Prostate gland (tissue), 2 donors: Measurements from ENCODE around the gene SBNO2. TPM values are rescaled to one million over a fixed set of nuclear protein-coding genes. Genes with fewer than 3 reads are reported as not detected.

ENCODE experiments used
- DNase-seq: peaks from one replicate; pipeline ENCODE4 v3.0.0-alpha.2; 2019; ENCODE audit warnings: low spot score
- H3K27ac ChIP-seq, 2 donors: fragments of 200-600 bp; sonication (generic); 2 replicates each; pipeline ENCODE4 v1.5.1; 2017 to 2019
- H3K27me3 ChIP-seq: fragments of 200-600 bp; sonication (generic); replicated peaks from 2 replicates; pipeline ENCODE4 v1.5.1; 2019; ENCODE audit not compliant: insufficient read depth
- H3K36me3 ChIP-seq, 2 donors: fragments of 200-600 bp; sonication (generic); 1 replicate in 1 of 2; 2 replicates in 1 of 2; pipeline versions ENCODE4 v1.5.1 to v1.8.1; 2017 to 2019
- H3K4me1 ChIP-seq: fragments of 200-600 bp; sonication (generic); replicated peaks from 2 replicates; pipeline ENCODE4 v1.5.1; 2019
- H3K4me3 ChIP-seq, 2 donors: fragments of 200-600 bp; sonication (generic); 2 replicates each; pipeline ENCODE4 v1.5.1; 2017 to 2019
- H3K9me3 ChIP-seq: fragments of 200-600 bp; sonication (generic); 2 replicates; pipeline ENCODE4 v1.5.1; 2017
- CTCF ChIP-seq, 4 experiments: fragments of 200-600 bp in 2 of 4; fragments of 450-650 bp in 2 of 4; sonication (generic) in 2 of 4; IDR thresholded peaks; 1 replicate in 3 of 4; 2 replicates in 1 of 4; pipeline ENCODE4 v1.5.1; 2016 to 2019; ENCODE audit warnings: antibody characterized with exemption in 4 of 4, mild to moderate bottlenecking in 2 of 4, moderate library complexity in 2 of 4
- POLR2A ChIP-seq: fragments of 450-650 bp; IDR thresholded peaks from one replicate; pipeline ENCODE4 v1.6.1; 2016; ENCODE audit warnings: antibody characterized with exemption, mild to moderate bottlenecking
- POLR2AphosphoS5 ChIP-seq: sonication (generic); formaldehyde crosslinking; IDR thresholded peaks from one replicate; pipeline ENCODE4 v1.6.1; 2017; ENCODE audit warnings: antibody characterized with exemption
- WGBS: methylation state at CpG from one replicate; pipeline ENCODE4 v1.1.5; 2018; 5-methylcytosine and 5-hydroxymethylcytosine counted together
- intact Hi-C: fragments of 100-400 bp; cut with DNase I; formaldehyde crosslinking; loops from one replicate; pipeline ENCODE4 v1.14.2; 2022
- total RNA-seq, 2 donors: library from RNA; depleted of rRNA; stranded (reverse); fragments of >200 nt; gene quantifications; one replicate each; pipeline ENCODE4 v1.1.0, GENCODE V29; 2016

The SBNO2 gene
- total RNA-seq, 2 donors from 2014 or later, result 32.5 to 79.9 TPM

DNA sequence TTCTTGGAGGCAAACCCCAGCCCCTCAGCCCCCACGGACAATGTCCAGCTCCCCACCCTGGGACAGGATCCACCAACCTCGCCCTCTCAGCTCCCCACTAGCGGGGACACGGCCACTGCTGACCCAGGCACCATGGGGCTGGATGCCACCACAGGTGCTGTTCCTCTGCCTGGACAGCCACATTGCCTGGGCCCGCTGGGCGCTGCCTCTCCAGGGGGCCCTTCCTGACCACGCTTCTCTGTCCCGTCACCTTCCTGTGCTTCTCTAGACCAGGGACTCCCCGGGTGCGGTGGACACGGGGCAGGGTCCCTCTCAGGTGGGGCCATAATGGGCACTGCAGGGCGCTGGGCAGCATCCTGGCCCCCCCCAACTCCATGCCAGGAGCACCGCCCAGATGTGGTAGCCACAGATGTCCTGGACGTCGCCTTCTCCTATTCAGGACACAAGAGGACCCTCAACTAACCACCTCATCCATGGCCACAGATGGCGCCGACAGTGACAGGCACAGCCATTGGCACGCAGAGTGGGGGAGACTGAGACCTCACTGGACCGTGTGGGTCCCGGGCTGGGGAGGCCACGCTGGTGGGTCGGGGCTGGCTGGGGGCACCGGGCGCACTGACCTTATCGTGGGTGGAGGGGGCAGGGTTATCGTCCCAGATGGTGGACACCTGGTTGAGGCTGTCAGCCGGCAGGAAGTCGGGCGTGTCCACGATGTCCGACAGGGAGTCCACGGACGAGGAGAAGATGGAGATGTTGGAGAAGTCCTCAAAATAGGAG is 46.9 kb downstream of the SBNO2 start:
- Histone ChIP-seq H3K36me3 (peaks cover 7 to 12% of the 10 kb centered on the region in 2 donors), H3K4me3 (no peak overlapping the region), H3K27me3 (no peaks in the 10 kb centered on the region), H3K4me1 (peaks cover 18% of the 10 kb centered on the region), H3K27ac (no peak overlapping the region), H3K9me3 (no peaks in the 10 kb centered on the region)
- TF ChIP-seq POLR2AphosphoS5 (no peak), CTCF (IDR thresholded peaks at IDR 0.05) (no peak), POLR2A (no peak)
- 94% methylated on average over 26 of the region's 33 CpGs for WGBS
- DNase-seq, result no peak
- intact Hi-C loops, result no loop called here

DNA sequence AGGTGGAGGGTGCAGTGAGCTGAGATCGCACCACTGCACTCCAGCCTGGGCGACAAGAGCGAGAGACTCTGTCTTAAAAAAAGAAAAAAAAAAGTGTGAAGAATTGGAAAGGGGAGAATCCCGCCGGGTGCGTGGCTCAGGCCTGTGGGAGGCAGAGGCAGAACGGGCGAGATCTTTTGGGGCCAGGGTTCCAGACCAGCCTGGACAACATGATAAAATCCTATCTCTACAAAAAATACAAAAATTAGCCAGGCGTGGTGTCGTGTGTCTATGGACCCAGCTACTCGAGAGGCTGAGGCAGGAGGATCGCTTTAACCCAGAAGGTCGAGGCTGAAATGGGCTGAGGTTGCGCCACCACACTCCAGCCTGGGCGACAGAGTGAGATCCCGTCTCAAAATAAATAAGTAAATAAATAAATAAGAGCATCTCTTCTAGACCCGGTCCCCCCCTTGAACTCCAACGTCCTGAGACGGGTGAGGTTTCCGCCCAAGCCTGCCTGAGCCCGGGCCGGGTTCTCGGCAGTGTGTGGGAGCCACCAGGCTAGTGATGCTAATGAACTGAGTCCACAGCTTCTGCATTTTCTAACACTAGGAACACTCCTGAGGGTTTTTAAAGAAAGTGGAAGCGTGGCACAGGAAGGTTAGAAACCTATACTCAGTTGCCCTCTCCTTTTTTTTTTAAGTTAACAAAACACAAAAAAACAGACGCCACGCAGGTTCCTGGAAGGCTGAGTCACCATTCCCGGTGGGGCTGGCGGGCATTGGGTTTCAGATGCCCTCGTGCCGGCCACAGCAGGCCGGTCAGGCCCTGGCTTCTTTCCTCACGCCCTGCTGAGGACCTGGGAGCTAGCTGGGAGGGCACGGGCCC is 48.2 kb downstream of the SBNO2 start:
- no peak overlapping the region for H3K27ac ChIP-seq
- intact Hi-C loops, result no loop called here

GRCh38 chr19:1123885-1124677 is 50.0 kb downstream of the SBNO2 start:
- DNase-seq, result no peak
- intact Hi-C loops, result no loop called here
- Histone ChIP-seq H3K27ac (no peak overlapping the region), H3K4me3 (no peak overlapping the region), H3K9me3 (no peaks in the 10 kb centered on the region), H3K27me3 (no peaks in the 10 kb centered on the region), H3K36me3 (peaks cover 15 to 22% of the 10 kb centered on the region in 2 donors), H3K4me1 (no peaks in the 10 kb centered on the region)
- TF ChIP-seq CTCF (IDR thresholded peaks at IDR 0.05) (no peak), POLR2AphosphoS5 (no peak), POLR2A (no peak)
- WGBS, result 79% methylated on average over 23 of the region's 23 CpGs

More for the DNA sequence above, 48.2 kb downstream of the SBNO2 start:
- H3K4me3 ChIP-seq, result no peak overlapping the region
- no peaks in the 10 kb centered on the region for H3K9me3 ChIP-seq
- TF ChIP-seq POLR2AphosphoS5, result no peak
- TF ChIP-seq CTCF (IDR thresholded peaks at IDR 0.05), result no peak
- TF ChIP-seq POLR2A, result no peak
- 90% methylated on average over 33 of the region's 33 CpGs for WGBS
- H3K27me3 ChIP-seq, result no peaks in the 10 kb centered on the region
- DNase-seq, result no peak
- H3K36me3 ChIP-seq, result peaks cover 12 to 14% of the 10 kb centered on the region in 2 donors
- H3K4me1 ChIP-seq, result peaks cover 9% of the 10 kb centered on the region

DNA sequence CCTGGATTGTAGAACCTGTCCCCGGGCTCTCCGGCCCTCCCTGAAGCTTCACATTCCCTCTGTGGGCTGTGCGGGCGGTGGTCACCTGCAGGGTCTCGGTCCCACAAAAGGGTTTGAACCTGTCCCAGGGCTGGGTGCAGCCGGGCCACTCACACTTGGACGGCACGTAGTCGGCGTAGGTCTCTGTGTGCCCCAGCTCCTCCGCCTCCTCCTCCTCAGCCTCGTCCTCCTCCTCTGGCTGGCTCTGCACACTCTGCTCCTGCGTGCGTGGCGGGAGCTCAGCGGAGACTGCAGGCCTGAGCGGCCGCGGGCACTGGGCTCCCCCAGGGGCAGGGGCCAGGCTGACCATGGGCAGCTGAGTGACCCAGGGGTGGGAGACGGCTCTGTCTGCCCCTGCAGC is 50.7 kb downstream of the SBNO2 start:
- Histone ChIP-seq H3K4me3 (no peak overlapping the region), H3K36me3 (peaks cover 19 to 25% of the 10 kb centered on the region in 2 donors), H3K4me1 (no peaks in the 10 kb centered on the region), H3K27ac (no peak overlapping the region), H3K9me3 (no peaks in the 10 kb centered on the region), H3K27me3 (no peaks in the 10 kb centered on the region)
- intact Hi-C loops, result no loop called here
- 79% methylated on average over 20 of the region's 20 CpGs for WGBS
- no peak for DNase-seq
- no peak for TF ChIP-seq POLR2A

DNA sequence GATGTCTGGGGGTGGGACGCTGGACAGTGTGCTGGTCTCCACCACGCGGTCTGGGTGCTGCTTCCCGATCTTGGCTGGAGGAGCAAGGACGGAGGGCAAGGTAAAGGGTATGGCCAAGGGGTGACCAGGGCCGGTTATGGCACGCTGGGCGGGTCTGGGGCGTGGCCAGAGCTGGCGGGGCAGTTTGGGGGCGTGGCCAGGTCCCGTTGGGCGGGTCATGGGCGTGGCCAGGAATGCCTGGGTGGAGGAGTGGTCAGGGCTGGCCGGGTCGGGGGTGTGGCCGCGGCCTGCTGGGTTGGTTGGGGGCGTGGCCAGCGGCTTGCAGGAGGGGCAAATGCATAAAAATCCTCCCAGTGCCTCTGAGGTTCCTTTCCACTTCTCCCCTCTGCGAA is 51.1 kb downstream of the SBNO2 start:
- Histone ChIP-seq H3K4me1 (no peaks in the 10 kb centered on the region), H3K36me3 (peaks cover 19 to 25% of the 10 kb centered on the region in 2 donors), H3K27me3 (no peaks in the 10 kb centered on the region), H3K27ac (no peak overlapping the region), H3K9me3 (no peaks in the 10 kb centered on the region), H3K4me3 (no peak overlapping the region)
- peak; percentile 36 for DNase-seq
- 48% methylated on average over 21 of the region's 21 CpGs for WGBS
- intact Hi-C loops, result no loop called here
- peak; percentile 15 for TF ChIP-seq POLR2AphosphoS5
- no peak for TF ChIP-seq POLR2A
